B cell (primary cell): ENCODE measurements around the gene KMT2C. TPM values are rescaled to one million over a fixed set of nuclear protein-coding genes. Genes with fewer than 3 reads are reported as not detected.

Source experiments
- ATAC-seq: fragments of 200-7000 bp; cut with Tn5 transposase; one replicate; pipeline ENCODE4 v1.10.0; 2021; ENCODE audit warnings: low read depth, mild to moderate bottlenecking, moderate number of reproducible peaks, moderate library complexity
- CTCF ChIA-PET: fragments of 350-600 bp; sonication (Branson Sonifier 250); formaldehyde crosslinking; loops from one replicate; lab custom pipeline; 2021; ENCODE audit warnings: antibody characterized with exemption, inconsistent platforms; lab: Charles Lee
- POLR2A ChIA-PET: fragments of 350-600 bp; sonication (Branson Sonifier 250); formaldehyde crosslinking; loops from one replicate; lab custom pipeline; 2021; ENCODE audit warnings: antibody characterized with exemption; lab: Charles Lee
- DNase-seq: peaks from one replicate; pipeline ENCODE4 v3.0.0; 2013
- H2AFZ ChIP-seq: 2 replicates; pipeline ENCODE4 v1.6.1; 2012; ENCODE audit warnings: mild to moderate bottlenecking, low read depth, low read length; ENCODE audit not compliant: insufficient read depth, poor library complexity, severe bottlenecking
- H3K27ac ChIP-seq, 2 donors: 1 replicate in 1 of 2; 2 replicates in 1 of 2; pipeline ENCODE4 v1.5.1; 2012 to 2013; ENCODE audit warnings: low read length in 2 of 2, mild to moderate bottlenecking in 2 of 2, moderate library complexity in 1 of 2
- H3K27me3 ChIP-seq, 4 experiments: fragments of 200-600 bp in 1 of 4; sonication (generic) in 1 of 4; replicated peaks in 1 of 4; 1 replicate in 2 of 4; 2 replicates in 2 of 4; pipeline versions ENCODE4 v1.6.1 to v1.7.0; 2013 to 2016; ENCODE audit warnings: low read length in 3 of 4, mild to moderate bottlenecking in 2 of 4, mixed read lengths in 1 of 4, moderate library complexity in 1 of 4; ENCODE audit not compliant: insufficient read depth in 4 of 4, control insufficient read depth in 3 of 4; ENCODE audit errors: control extremely low read depth in 1 of 4
- H3K36me3 ChIP-seq, 2 experiments: replicated peaks in 1 of 2; 1 replicate in 1 of 2; 2 replicates in 1 of 2; pipeline versions ENCODE4 v1.6.1 to v1.7.1; 2013; ENCODE audit warnings: low read length in 1 of 2; ENCODE audit not compliant: insufficient read depth in 2 of 2, control insufficient read depth in 1 of 2; ENCODE audit errors: control extremely low read depth in 1 of 2, extremely low read depth in 1 of 2
- H3K4me1 ChIP-seq, 2 donors: fragments of 200-600 bp in 1 of 2; sonication (generic) in 1 of 2; 1 replicate in 1 of 2; 2 replicates in 1 of 2; pipeline versions ENCODE4 v1.5.1 to v1.6.1; 2013 to 2017; ENCODE audit warnings: low read length in 2 of 2; ENCODE audit not compliant: control insufficient read depth in 2 of 2, insufficient read depth in 2 of 2
- H3K4me2 ChIP-seq: replicated peaks from 2 replicates; pipeline ENCODE3; 2012; ENCODE audit warnings: mild to moderate bottlenecking, low read depth, low read length; ENCODE audit not compliant: poor library complexity, severe bottlenecking
- H3K4me3 ChIP-seq, 5 experiments: fragments of 200-600 bp in 1 of 5; sonication (generic) in 1 of 5; 1 replicate in 3 of 5; 2 replicates in 2 of 5; pipeline versions ENCODE4 v1.5.1 to v1.7.0; 2011 to 2016; ENCODE audit warnings: low read length in 4 of 5, mild to moderate bottlenecking in 4 of 5, low read depth in 2 of 5, control low read depth in 1 of 5, moderate library complexity in 1 of 5; ENCODE audit not compliant: insufficient read depth in 1 of 5; ENCODE audit errors: control extremely low read depth in 1 of 5, extremely low read depth in 1 of 5
- H3K79me2 ChIP-seq: fragments of 200-600 bp; sonication (generic); one replicate; pipeline ENCODE4 v1.6.0; 2016; ENCODE audit warnings: low read length; ENCODE audit not compliant: control insufficient read depth, insufficient read depth
- H3K9ac ChIP-seq: fragments of 200-600 bp; sonication (generic); 2 replicates; pipeline ENCODE4 v1.6.1; 2017; ENCODE audit warnings: mild to moderate bottlenecking, low read length, moderate library complexity
- H3K9me3 ChIP-seq, 3 donors: one replicate each; pipeline versions ENCODE4 v1.6.1 to v1.7.1; 2013; ENCODE audit warnings: low read length in 2 of 3; ENCODE audit not compliant: control insufficient read depth in 2 of 3, insufficient read depth in 1 of 3; ENCODE audit errors: control extremely low read depth in 1 of 3
- H4K20me1 ChIP-seq: 2 replicates; pipeline ENCODE4 v1.6.0; 2012; ENCODE audit warnings: mild to moderate bottlenecking, low read length; ENCODE audit not compliant: insufficient read depth, control insufficient read depth, poor library complexity, severe bottlenecking
- H3K27ac Mint-ChIP-seq: one replicate; pipeline ENCODE4 v1.8.0; 2021; ENCODE audit warnings: mixed read lengths
- H3K27me3 Mint-ChIP-seq: one replicate; pipeline ENCODE4 v1.8.0; 2021; ENCODE audit warnings: mixed read lengths
- H3K4me1 Mint-ChIP-seq: one replicate; pipeline ENCODE4 v1.8.0; 2021; ENCODE audit warnings: mixed read lengths
- H3K4me3 Mint-ChIP-seq: one replicate; pipeline ENCODE4 v1.8.0; 2021; ENCODE audit warnings: mixed read lengths
- H3K9me3 Mint-ChIP-seq: one replicate; pipeline ENCODE4 v1.8.0; 2022; ENCODE audit warnings: mixed read lengths; ENCODE audit not compliant: insufficient read depth
- CTCF ChIP-seq: fragments of 200-600 bp; IDR thresholded peaks from one replicate; pipeline ENCODE4 v1.8.0; 2022; ENCODE audit warnings: antibody characterized with exemption, mild to moderate bottlenecking
- EZH2 ChIP-seq: IDR thresholded peaks from 2 replicates; pipeline ENCODE4 v1.6.1; 2012; ENCODE audit warnings: borderline replicate concordance, low read depth, mild to moderate bottlenecking, moderate library complexity, low read length; ENCODE audit not compliant: insufficient read depth, poor library complexity, severe bottlenecking
- WGBS: methylation state at CpG from one replicate; pipeline ENCODE4 v1.1.5; 2013; ENCODE audit warnings: missing lambda C conversion rate; ENCODE audit not compliant: insufficient coverage; 5-methylcytosine and 5-hydroxymethylcytosine counted together
- intact Hi-C: fragments of 100-400 bp; cut with micrococcal nuclease; formaldehyde crosslinking; loops from one replicate; pipeline ENCODE4 v1.10.0; 2022
- polyA plus RNA-seq: library from polyadenylated mRNA; depleted of rRNA; stranded (reverse); fragments of >200 nt; gene quantifications from 2 replicates; pipeline ENCODE4 v1.2.3, GENCODE V29; 2012
- total RNA-seq, 2 donors: library from RNA; stranded (reverse); fragments of 120-200 nt in 1 of 2; gene quantifications; 1 replicate in 1 of 2; 2 replicates in 1 of 2; pipeline versions ENCODE4 v1.2.3 to v1.2.4, GENCODE V29; 2013 to 2022

Gene KMT2C
- total and polyA plus RNA-seq, 2 donors (not counting 1 experiment from before 2014, with no cell fraction given): 14.9 to 171 TPM

- 99% methylated on average over 9 of the region's 9 CpGs for WGBS
- Mint-ChIP-seq H3K4me1 (no peaks in the 10 kb centered on the region), H3K27me3 (no peaks in the 10 kb centered on the region), H3K4me3 (no peak overlapping the region), H3K9me3 (no peaks in the 10 kb centered on the region), H3K27ac (peak overlapping the region; percentile 4)
- no peak overlapping the region for H3K27ac ChIP-seq
- no peak overlapping the region for H3K9ac ChIP-seq
- no peaks in the 10 kb centered on the region for H4K20me1 ChIP-seq
- H3K9me3 ChIP-seq: no peaks in the 10 kb centered on the region
- POLR2A ChIA-PET: no interaction called here
- no peaks in the 10 kb centered on the region for H3K79me2 ChIP-seq
- DNase-seq (no peak), ATAC-seq (no peak)
- H3K4me1 ChIP-seq: no peaks in the 10 kb centered on the region
- H3K4me3 ChIP-seq: no peak overlapping the region
- no peak overlapping the region for H3K4me2 ChIP-seq
- TF ChIP-seq CTCF: no peak
- TF ChIP-seq EZH2: no peak
- H3K27me3 ChIP-seq: no peaks in the 10 kb centered on the region
- H3K36me3 ChIP-seq: peaks cover 16 to 54% of the 10 kb centered on the region in 2 experiments
- H2AFZ ChIP-seq: no peak overlapping the region
- intact Hi-C loops: no loop called here
- CTCF ChIA-PET: no interaction called here
These were observed 299.1 kb downstream of the KMT2C start for GRCh38 chr7:152136686-152137085.

DNA sequence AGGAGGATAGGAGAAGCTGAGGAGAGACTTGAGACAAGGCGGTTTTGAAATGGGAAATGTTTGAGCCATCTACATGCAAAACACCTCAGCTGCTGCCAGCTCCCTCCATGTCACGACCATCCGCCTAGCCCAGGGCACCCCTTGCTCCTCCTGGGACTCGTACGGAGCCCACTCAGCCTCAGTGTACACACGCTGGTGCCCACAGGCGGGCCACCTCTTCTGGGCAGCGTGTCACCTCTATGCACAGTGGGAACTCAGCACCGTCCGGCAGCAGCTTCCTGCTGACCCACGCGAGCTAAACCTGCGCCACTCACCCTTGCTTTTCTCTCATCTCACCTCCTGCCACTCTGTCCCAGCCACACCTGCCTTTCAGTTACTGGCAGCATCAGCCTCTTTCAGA, 302.0 kb downstream of the KMT2C start:
- Histone ChIP-seq H3K4me2 (no peak overlapping the region), H2AFZ (no peak overlapping the region), H3K27ac (no peak overlapping the region), H3K9ac (no peak overlapping the region), H3K36me3 (peaks cover 5 to 46% of the 10 kb centered on the region in 2 experiments), H4K20me1 (no peaks in the 10 kb centered on the region), H3K27me3 (no peaks in the 10 kb centered on the region), H3K4me1 (no peaks in the 10 kb centered on the region), H3K4me3 (no peak overlapping the region), H3K79me2 (no peaks in the 10 kb centered on the region), H3K9me3 (peaks cover 0 to 6% (median 0%) of the 10 kb centered on the region in 3 donors)
- H3K4me1 Mint-ChIP-seq: no peaks in the 10 kb centered on the region
- H3K27me3 Mint-ChIP-seq: no peaks in the 10 kb centered on the region
- WGBS: 96% methylated on average over 12 of the region's 13 CpGs
- intact Hi-C loops: no loop called here
- DNase-seq: no peak
- POLR2A ChIA-PET: no interaction called here
- TF ChIP-seq EZH2 (no peak), CTCF (no peak)
- H3K4me3 Mint-ChIP-seq: no peak overlapping the region
- ATAC-seq: no peak
- CTCF ChIA-PET: interaction anchor here (1.3 kb wide), 1 partner anchor 10 kb away, joined by 7 read pairs; no protein-coding TSS in a partner anchor
- H3K9me3 Mint-ChIP-seq: no peaks in the 10 kb centered on the region
- H3K27ac Mint-ChIP-seq: no peak overlapping the region
